Gastrocnemius medialis (tissue), 4 donors: ENCODE results near the gene LRRC26.

Source experiments
- POLR2A ChIP-seq, 2 donors: fragments of 450-650 bp; IDR thresholded peaks; one replicate each; pipeline ENCODE4 v1.6.1; 2017; ENCODE audit warnings: antibody characterized with exemption in 2 of 2, mild to moderate bottlenecking in 2 of 2, moderate library complexity in 2 of 2
- TF ChIP-seq, protein P1 (sequence below), 5 experiments: fragments of 450-650 bp in 3 of 5; fragments of 200-600 bp in 2 of 5; sonication (generic) in 2 of 5; IDR thresholded peaks in 4 of 5; conservative IDR thresholded peaks in 1 of 5; 1 replicate in 4 of 5; 2 replicates in 1 of 5; pipeline ENCODE4 v1.5.1; 2016 to 2019; ENCODE audit warnings: antibody characterized with exemption in 5 of 5, mild to moderate bottlenecking in 3 of 5, moderate library complexity in 3 of 5

- TF ChIP-seq, protein P1, sequence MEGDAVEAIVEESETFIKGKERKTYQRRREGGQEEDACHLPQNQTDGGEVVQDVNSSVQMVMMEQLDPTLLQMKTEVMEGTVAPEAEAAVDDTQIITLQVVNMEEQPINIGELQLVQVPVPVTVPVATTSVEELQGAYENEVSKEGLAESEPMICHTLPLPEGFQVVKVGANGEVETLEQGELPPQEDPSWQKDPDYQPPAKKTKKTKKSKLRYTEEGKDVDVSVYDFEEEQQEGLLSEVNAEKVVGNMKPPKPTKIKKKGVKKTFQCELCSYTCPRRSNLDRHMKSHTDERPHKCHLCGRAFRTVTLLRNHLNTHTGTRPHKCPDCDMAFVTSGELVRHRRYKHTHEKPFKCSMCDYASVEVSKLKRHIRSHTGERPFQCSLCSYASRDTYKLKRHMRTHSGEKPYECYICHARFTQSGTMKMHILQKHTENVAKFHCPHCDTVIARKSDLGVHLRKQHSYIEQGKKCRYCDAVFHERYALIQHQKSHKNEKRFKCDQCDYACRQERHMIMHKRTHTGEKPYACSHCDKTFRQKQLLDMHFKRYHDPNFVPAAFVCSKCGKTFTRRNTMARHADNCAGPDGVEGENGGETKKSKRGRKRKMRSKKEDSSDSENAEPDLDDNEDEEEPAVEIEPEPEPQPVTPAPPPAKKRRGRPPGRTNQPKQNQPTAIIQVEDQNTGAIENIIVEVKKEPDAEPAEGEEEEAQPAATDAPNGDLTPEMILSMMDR (IDR thresholded peaks at IDR 0.05 in 4 of 5, conservative IDR thresholded peaks at IDR 0.05 in 1 of 5), result peak in 4 of 5 experiments; percentile 8 to 72 (median 38)
- TF ChIP-seq POLR2A (IDR thresholded peaks at IDR 0.05), result peak; percentile 84 to 92
Observed at GRCh38 chr9:137188490-137189296, 18.8 kb upstream of the LRRC26 start, which contains the start of the genes ANAPC2 and SSNA1.
